HepG2 (cell line): ENCODE measurements around the gene NACC2. TPM values are rescaled to one million over a fixed set of nuclear protein-coding genes. Genes with fewer than 3 reads are reported as not detected.
A peak's percentile ranks its signal among the peaks of the same experiment; 100 is the strongest.

Experiments used
- ERF ChIP-seq: IDR thresholded peaks from 2 replicates; pipeline ENCODE4 v1.6.1; 2018; ENCODE audit warnings: missing biosample characterization, missing genetic modification reagents
- FOXA3 ChIP-seq: IDR thresholded peaks from 2 replicates; pipeline ENCODE4 v1.6.1; 2016; ENCODE audit warnings: missing genetic modification reagents, missing compliant biosample characterization
- GZF1 ChIP-seq: sonication (generic); formaldehyde crosslinking; IDR thresholded peaks from 2 replicates; pipeline ENCODE4 v1.5.1; 2020; ENCODE audit warnings: mild to moderate bottlenecking, missing genetic modification reagents
- ISL2 ChIP-seq: sonication (generic); formaldehyde crosslinking; IDR thresholded peaks from 2 replicates; pipeline ENCODE4 v1.5.0; 2020; ENCODE audit warnings: missing genetic modification reagents
- PAX8 ChIP-seq: sonication (generic); formaldehyde crosslinking; IDR thresholded peaks from 2 replicates; pipeline ENCODE4 v1.8.0; 2022; ENCODE audit warnings: mild to moderate bottlenecking, missing genetic modification reagents, borderline replicate concordance
- RARA ChIP-seq: IDR thresholded peaks from 2 replicates; pipeline ENCODE4 v1.6.1; 2016; ENCODE audit warnings: missing genetic modification reagents, missing compliant biosample characterization
- SP140L ChIP-seq: sonication (generic); formaldehyde crosslinking; IDR thresholded peaks from 2 replicates; pipeline ENCODE4 v1.4.0; 2020; ENCODE audit warnings: missing genetic modification reagents, borderline replicate concordance
- ZBTB4 ChIP-seq: sonication (generic); formaldehyde crosslinking; IDR thresholded peaks from 2 replicates; pipeline ENCODE4 v1.4.0; 2020; ENCODE audit warnings: missing genetic modification reagents, mild to moderate bottlenecking, borderline replicate concordance
- ZNF235 ChIP-seq: sonication (generic); formaldehyde crosslinking; IDR thresholded peaks from 2 replicates; pipeline ENCODE4 v1.8.1; 2023; ENCODE audit warnings: mild to moderate bottlenecking, missing genetic modification reagents, borderline replicate concordance
- ZNF292 ChIP-seq: sonication (generic); formaldehyde crosslinking; IDR thresholded peaks from 2 replicates; pipeline ENCODE4 v1.8.1; 2022; ENCODE audit warnings: mild to moderate bottlenecking, low read depth, missing genetic modification reagents, borderline replicate concordance
- ZNF496 ChIP-seq: sonication (generic); formaldehyde crosslinking; IDR thresholded peaks from 2 replicates; pipeline ENCODE4 v1.8.1; 2023; ENCODE audit warnings: mild to moderate bottlenecking, moderate library complexity, missing genetic modification reagents; ENCODE audit not compliant: insufficient replicate concordance
- ZNF550 ChIP-seq: sonication (generic); formaldehyde crosslinking; IDR thresholded peaks from 2 replicates; pipeline ENCODE4 v1.4.0; 2020; ENCODE audit warnings: mild to moderate bottlenecking, missing genetic modification reagents, borderline replicate concordance
- ZNF564 ChIP-seq: sonication (generic); formaldehyde crosslinking; IDR thresholded peaks from 2 replicates; pipeline ENCODE4 v1.8.1; 2023; ENCODE audit warnings: mild to moderate bottlenecking, missing genetic modification reagents
- ZNF607 ChIP-seq: sonication (generic); formaldehyde crosslinking; IDR thresholded peaks from 2 replicates; pipeline ENCODE4 v1.5.1; 2020; ENCODE audit warnings: missing genetic modification reagents, mild to moderate bottlenecking, borderline replicate concordance
- ZNF616 ChIP-seq: sonication (generic); formaldehyde crosslinking; IDR thresholded peaks from 2 replicates; pipeline ENCODE4 v1.5.0; 2020; ENCODE audit warnings: low read depth, mild to moderate bottlenecking, missing genetic modification reagents
- ZNF629 ChIP-seq: sonication (generic); formaldehyde crosslinking; conservative IDR thresholded peaks from 2 replicates; pipeline ENCODE4 v1.5.0; 2020; ENCODE audit warnings: missing genetic modification reagents
- ZNF776 ChIP-seq: sonication (generic); formaldehyde crosslinking; IDR thresholded peaks from 2 replicates; pipeline ENCODE4 v1.4.0; 2020; ENCODE audit warnings: mild to moderate bottlenecking, missing genetic modification reagents
- ZNF841 ChIP-seq: sonication (generic); formaldehyde crosslinking; IDR thresholded peaks from 2 replicates; pipeline ENCODE4 v1.8.1; 2023; ENCODE audit warnings: missing genetic modification reagents, borderline replicate concordance
- polyA plus RNA-seq, 8 experiments: library from polyadenylated mRNA; depleted of rRNA in 3 of 8; stranded (reverse) in 7 of 8; unstranded in 1 of 8; fragments of >200 nt; fragmentation: Illumina TruSeq in 4 of 8; extraction: Trizol in 4 of 8; gene quantifications; 2 replicates each; pipeline versions ENCODE4 v1.2.1 to v1.2.3, GENCODE V29; 2011 to 2016; ENCODE audit warnings: low read depth in 4 of 8, missing spikeins in 1 of 8, mixed read lengths in 1 of 8; ENCODE audit not compliant: insufficient read depth in 1 of 8
- total RNA-seq, 5 experiments: library from RNA; depleted of rRNA; stranded (reverse); fragments of >200 nt; fragmentation: Illumina TruSeq; extraction: Trizol; gene quantifications; 2 replicates each; pipeline ENCODE4 v1.2.3, GENCODE V29; 2016; ENCODE audit warnings: low read depth in 1 of 5
- TF ChIP-seq, protein P1 (sequence below): sonication (generic); formaldehyde crosslinking; IDR thresholded peaks from 2 replicates; pipeline ENCODE4 v1.4.0; 2020; ENCODE audit warnings: missing genetic modification reagents
- TF ChIP-seq, protein P2 (sequence below): sonication (generic); formaldehyde crosslinking; IDR thresholded peaks from 2 replicates; pipeline ENCODE4 v1.4.0; 2020; ENCODE audit warnings: missing genetic modification reagents, borderline replicate concordance

NACC2 gene
- total and polyA plus RNA-seq, 2 of the 13 experiments (the other 11 are each of a cell fraction or from before 2014, with no cell fraction given): 5.9 to 12.3 TPM

GRCh38 chr9:135971892-135972291 lies 123.2 kb downstream of the NACC2 start (continued):
- TF ChIP-seq, protein P1, sequence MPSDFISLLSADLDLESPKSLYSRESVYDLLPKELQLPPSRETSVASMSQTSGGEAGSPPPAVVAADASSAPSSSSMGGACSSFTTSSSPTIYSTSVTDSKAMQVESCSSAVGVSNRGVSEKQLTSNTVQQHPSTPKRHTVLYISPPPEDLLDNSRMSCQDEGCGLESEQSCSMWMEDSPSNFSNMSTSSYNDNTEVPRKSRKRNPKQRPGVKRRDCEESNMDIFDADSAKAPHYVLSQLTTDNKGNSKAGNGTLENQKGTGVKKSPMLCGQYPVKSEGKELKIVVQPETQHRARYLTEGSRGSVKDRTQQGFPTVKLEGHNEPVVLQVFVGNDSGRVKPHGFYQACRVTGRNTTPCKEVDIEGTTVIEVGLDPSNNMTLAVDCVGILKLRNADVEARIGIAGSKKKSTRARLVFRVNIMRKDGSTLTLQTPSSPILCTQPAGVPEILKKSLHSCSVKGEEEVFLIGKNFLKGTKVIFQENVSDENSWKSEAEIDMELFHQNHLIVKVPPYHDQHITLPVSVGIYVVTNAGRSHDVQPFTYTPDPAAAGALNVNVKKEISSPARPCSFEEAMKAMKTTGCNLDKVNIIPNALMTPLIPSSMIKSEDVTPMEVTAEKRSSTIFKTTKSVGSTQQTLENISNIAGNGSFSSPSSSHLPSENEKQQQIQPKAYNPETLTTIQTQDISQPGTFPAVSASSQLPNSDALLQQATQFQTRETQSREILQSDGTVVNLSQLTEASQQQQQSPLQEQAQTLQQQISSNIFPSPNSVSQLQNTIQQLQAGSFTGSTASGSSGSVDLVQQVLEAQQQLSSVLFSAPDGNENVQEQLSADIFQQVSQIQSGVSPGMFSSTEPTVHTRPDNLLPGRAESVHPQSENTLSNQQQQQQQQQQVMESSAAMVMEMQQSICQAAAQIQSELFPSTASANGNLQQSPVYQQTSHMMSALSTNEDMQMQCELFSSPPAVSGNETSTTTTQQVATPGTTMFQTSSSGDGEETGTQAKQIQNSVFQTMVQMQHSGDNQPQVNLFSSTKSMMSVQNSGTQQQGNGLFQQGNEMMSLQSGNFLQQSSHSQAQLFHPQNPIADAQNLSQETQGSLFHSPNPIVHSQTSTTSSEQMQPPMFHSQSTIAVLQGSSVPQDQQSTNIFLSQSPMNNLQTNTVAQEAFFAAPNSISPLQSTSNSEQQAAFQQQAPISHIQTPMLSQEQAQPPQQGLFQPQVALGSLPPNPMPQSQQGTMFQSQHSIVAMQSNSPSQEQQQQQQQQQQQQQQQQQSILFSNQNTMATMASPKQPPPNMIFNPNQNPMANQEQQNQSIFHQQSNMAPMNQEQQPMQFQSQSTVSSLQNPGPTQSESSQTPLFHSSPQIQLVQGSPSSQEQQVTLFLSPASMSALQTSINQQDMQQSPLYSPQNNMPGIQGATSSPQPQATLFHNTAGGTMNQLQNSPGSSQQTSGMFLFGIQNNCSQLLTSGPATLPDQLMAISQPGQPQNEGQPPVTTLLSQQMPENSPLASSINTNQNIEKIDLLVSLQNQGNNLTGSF (CRISPR knock-in tag): peak; percentile 100
- TF ChIP-seq ZNF607 (CRISPR knock-in tag) (peak; percentile 99), ZNF629 (CRISPR knock-in tag) (peak; percentile 65), ZNF496 (CRISPR knock-in tag) (peak; percentile 44), SP140L (CRISPR knock-in tag) (peak; percentile 99), ZBTB4 (CRISPR knock-in tag) (peak; percentile 94), ZNF776 (peak; percentile 98), FOXA3 (CRISPR knock-in tag) (peak; percentile 84), RARA (peak; percentile 90), ZNF564 (CRISPR knock-in tag) (peak; percentile 98), ZNF616 (CRISPR knock-in tag) (peak; percentile 98), ZNF235 (CRISPR knock-in tag) (peak; percentile 100), ISL2 (CRISPR knock-in tag) (peak; percentile 95), ZNF292 (no peak), ZNF841 (CRISPR knock-in tag) (peak; percentile 94), ZNF550 (CRISPR knock-in tag) (0 out of 2 replicates have a peak, but pooled peaks have one; percentile 53), GZF1 (peak; percentile 95), ERF (CRISPR knock-in tag) (peak; percentile 100), PAX8 (CRISPR knock-in tag) (peak; percentile 99)
- TF ChIP-seq, protein P2, sequence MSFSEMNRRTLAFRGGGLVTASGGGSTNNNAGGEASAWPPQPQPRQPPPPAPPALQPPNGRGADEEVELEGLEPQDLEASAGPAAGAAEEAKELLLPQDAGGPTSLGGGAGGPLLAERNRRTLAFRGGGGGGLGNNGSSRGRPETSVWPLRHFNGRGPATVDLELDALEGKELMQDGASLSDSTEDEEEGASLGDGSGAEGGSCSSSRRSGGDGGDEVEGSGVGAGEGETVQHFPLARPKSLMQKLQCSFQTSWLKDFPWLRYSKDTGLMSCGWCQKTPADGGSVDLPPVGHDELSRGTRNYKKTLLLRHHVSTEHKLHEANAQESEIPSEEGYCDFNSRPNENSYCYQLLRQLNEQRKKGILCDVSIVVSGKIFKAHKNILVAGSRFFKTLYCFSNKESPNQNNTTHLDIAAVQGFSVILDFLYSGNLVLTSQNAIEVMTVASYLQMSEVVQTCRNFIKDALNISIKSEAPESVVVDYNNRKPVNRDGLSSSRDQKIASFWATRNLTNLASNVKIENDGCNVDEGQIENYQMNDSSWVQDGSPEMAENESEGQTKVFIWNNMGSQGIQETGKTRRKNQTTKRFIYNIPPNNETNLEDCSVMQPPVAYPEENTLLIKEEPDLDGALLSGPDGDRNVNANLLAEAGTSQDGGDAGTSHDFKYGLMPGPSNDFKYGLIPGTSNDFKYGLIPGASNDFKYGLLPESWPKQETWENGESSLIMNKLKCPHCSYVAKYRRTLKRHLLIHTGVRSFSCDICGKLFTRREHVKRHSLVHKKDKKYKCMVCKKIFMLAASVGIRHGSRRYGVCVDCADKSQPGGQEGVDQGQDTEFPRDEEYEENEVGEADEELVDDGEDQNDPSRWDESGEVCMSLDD (CRISPR knock-in tag): peak; percentile 94
